ENCODE measurements around the gene ABLIM2. TPM values are rescaled to one million over a fixed set of nuclear protein-coding genes. Genes with fewer than 3 reads are reported as not detected.

The ABLIM2 gene
- total and polyA plus RNA-seq, 2 donors (not counting 1 experiment from before 2014, with no cell fraction given), result 3.3 to 79.0 TPM

DNA sequence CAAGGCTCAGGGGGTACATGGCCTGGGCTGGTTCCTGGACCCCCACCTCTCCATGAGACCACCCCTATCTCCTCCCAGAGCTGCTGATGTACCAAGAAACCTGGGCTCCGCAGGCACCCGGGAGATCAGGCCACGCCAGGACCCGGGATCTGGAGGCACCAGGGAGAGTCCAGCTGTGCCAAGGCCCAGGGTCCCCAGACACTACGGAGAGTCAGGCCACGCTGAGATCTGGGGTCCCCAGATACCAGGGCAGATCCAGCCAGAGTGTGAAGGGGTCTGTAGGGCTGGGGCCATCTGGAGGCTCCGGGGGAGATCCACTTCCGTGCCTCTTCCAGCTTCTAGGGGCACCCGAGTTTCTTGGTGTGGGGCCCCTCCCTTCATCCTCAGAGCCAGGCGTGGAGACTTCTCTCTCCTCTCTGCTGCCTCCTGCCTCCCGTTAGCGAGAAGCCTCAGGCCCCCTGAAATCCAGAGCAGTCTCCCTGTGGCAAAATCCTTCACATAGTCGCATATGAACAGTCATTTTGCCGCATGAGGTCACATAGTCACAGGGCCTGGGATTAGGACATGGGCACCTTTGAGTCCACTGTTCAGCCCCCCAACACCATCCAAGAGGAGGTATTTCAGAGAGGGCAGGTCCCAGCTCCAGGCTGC is 9.7 kb downstream of the ABLIM2 start:
- intact Hi-C loops (cut with micrococcal nuclease), result no loop called here
- DNase-seq, result no peak
- CTCF ChIA-PET, result interaction anchor here (1.1 kb wide), 1 partner anchor 9 kb away, joined by 3 read pairs; no protein-coding TSS in a partner anchor

DNA sequence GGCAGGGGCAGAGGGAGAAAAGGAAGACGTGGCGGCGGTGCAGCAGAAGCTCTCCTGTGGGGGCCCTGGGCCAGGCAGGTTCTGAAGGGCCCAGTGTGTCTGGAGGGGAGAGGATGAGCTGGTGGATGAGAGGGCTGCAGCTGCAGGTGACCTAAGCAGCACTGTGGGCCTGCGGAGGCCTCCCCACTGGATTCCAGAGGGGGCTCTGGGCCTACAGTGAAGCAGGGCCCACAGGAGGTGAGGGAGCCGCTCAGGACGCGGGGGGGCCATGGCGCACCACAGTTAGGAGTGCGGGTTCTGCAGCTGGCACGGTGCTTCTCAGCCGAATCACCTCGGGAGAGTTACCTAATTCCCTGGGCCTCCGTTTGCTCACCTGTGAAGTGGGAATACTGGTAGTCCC is 10.5 kb downstream of the ABLIM2 start:
- H2AFZ ChIP-seq (ENCODE audit: insufficient read depth, low read depth, low read length, poor library complexity, severe bottlenecking), result no peak overlapping the region
- no peaks in the 10 kb centered on the region for H3K4me1 ChIP-seq (ENCODE audit: control insufficient read depth in 2 of 2, insufficient read depth in 2 of 2, low read length in 2 of 2)
- H3K27me3 ChIP-seq (replicated peaks in 1 of 4; ENCODE audit: control extremely low read depth in 1 of 4, control insufficient read depth in 3 of 4, insufficient read depth in 4 of 4, low read length in 3 of 4), result peaks cover 0 to 14% (median 1%) of the 10 kb centered on the region in 4 experiments
- POLR2A ChIA-PET, result no interaction called here
- H4K20me1 ChIP-seq (ENCODE audit: control insufficient read depth, insufficient read depth, low read length, poor library complexity, severe bottlenecking), result no peaks in the 10 kb centered on the region
- no peak overlapping the region for H3K4me3 Mint-ChIP-seq
- ATAC-seq (ENCODE audit: low read depth) (no peak), DNase-seq (no peak)
- TF ChIP-seq, protein P1, sequence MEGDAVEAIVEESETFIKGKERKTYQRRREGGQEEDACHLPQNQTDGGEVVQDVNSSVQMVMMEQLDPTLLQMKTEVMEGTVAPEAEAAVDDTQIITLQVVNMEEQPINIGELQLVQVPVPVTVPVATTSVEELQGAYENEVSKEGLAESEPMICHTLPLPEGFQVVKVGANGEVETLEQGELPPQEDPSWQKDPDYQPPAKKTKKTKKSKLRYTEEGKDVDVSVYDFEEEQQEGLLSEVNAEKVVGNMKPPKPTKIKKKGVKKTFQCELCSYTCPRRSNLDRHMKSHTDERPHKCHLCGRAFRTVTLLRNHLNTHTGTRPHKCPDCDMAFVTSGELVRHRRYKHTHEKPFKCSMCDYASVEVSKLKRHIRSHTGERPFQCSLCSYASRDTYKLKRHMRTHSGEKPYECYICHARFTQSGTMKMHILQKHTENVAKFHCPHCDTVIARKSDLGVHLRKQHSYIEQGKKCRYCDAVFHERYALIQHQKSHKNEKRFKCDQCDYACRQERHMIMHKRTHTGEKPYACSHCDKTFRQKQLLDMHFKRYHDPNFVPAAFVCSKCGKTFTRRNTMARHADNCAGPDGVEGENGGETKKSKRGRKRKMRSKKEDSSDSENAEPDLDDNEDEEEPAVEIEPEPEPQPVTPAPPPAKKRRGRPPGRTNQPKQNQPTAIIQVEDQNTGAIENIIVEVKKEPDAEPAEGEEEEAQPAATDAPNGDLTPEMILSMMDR (IDR thresholded peaks at IDR 0.05), result no peak
- no peak for TF ChIP-seq EZH2 (IDR thresholded peaks at IDR 0.05; ENCODE audit: borderline replicate concordance, insufficient read depth, low read depth, low read length, poor library complexity, severe bottlenecking)
- H3K4me3 ChIP-seq (ENCODE audit: control extremely low read depth in 1 of 5, extremely low read depth in 1 of 5, insufficient read depth in 1 of 5, low read depth in 2 of 5, low read length in 4 of 5), result no peak overlapping the region
- no peaks in the 10 kb centered on the region for H3K9me3 ChIP-seq (ENCODE audit: control extremely low read depth in 1 of 3, control insufficient read depth in 2 of 3, insufficient read depth in 1 of 3, low read length in 2 of 3)
- WGBS (ENCODE audit: insufficient coverage), result 96% methylated on average over 13 of the region's 13 CpGs
- no peaks in the 10 kb centered on the region for H3K9me3 Mint-ChIP-seq (ENCODE audit: insufficient read depth)
- CTCF ChIA-PET, result interaction anchor here (0.8 to 1.1 kb wide), 2 partner anchors 10 to 273 kb away, joined by 3 read pairs; no protein-coding TSS in a partner anchor
- no peak overlapping the region for H3K27ac ChIP-seq (ENCODE audit: low read length in 2 of 2)
- no peak overlapping the region for H3K9ac ChIP-seq (ENCODE audit: low read length)
- H3K27me3 Mint-ChIP-seq, result peaks cover 10% of the 10 kb centered on the region
- H3K79me2 ChIP-seq (ENCODE audit: control insufficient read depth, insufficient read depth, low read length), result no peaks in the 10 kb centered on the region
- H3K27ac Mint-ChIP-seq, result no peak overlapping the region
- peaks cover 5% of the 10 kb centered on the region for H3K4me1 Mint-ChIP-seq
- H3K36me3 ChIP-seq (replicated peaks in 1 of 2; ENCODE audit: control extremely low read depth in 1 of 2, control insufficient read depth in 1 of 2, extremely low read depth in 1 of 2, insufficient read depth in 2 of 2, low read length in 1 of 2), result no peaks in the 10 kb centered on the region
- intact Hi-C loops (cut with micrococcal nuclease), result no loop called here
- no peak overlapping the region for H3K4me2 ChIP-seq (replicated peaks; ENCODE audit: low read depth, low read length, poor library complexity, severe bottlenecking)

More for the DNA sequence above, 9.7 kb downstream of the ABLIM2 start:
- H3K27me3 Mint-ChIP-seq, result peaks cover 6% of the 10 kb centered on the region
- no peak overlapping the region for H3K9ac ChIP-seq (ENCODE audit: low read length)
- POLR2A ChIA-PET, result interaction anchor here (0.7 kb wide), 1 partner anchor 14 kb away, joined by 6 read pairs; no protein-coding TSS in a partner anchor
- H3K27ac Mint-ChIP-seq, result no peak overlapping the region
- ATAC-seq (ENCODE audit: low read depth), result no peak
- 92% methylated on average over 14 of the region's 14 CpGs for WGBS (ENCODE audit: insufficient coverage)
- no peaks in the 10 kb centered on the region for H3K36me3 ChIP-seq (replicated peaks in 1 of 2; ENCODE audit: control extremely low read depth in 1 of 2, control insufficient read depth in 1 of 2, extremely low read depth in 1 of 2, insufficient read depth in 2 of 2, low read length in 1 of 2)
- no peaks in the 10 kb centered on the region for H3K9me3 Mint-ChIP-seq (ENCODE audit: insufficient read depth)
- H3K27me3 ChIP-seq (replicated peaks in 1 of 4; ENCODE audit: control extremely low read depth in 1 of 4, control insufficient read depth in 3 of 4, insufficient read depth in 4 of 4, low read length in 3 of 4), result peaks cover 0 to 7% (median 0%) of the 10 kb centered on the region in 4 experiments
- H3K4me3 ChIP-seq (ENCODE audit: control extremely low read depth in 1 of 5, extremely low read depth in 1 of 5, insufficient read depth in 1 of 5, low read depth in 2 of 5, low read length in 4 of 5), result no peak overlapping the region
- TF ChIP-seq, protein P1 (IDR thresholded peaks at IDR 0.05), result no peak
- no peak for TF ChIP-seq EZH2 (IDR thresholded peaks at IDR 0.05; ENCODE audit: borderline replicate concordance, insufficient read depth, low read depth, low read length, poor library complexity, severe bottlenecking)
- H3K4me2 ChIP-seq (replicated peaks; ENCODE audit: low read depth, low read length, poor library complexity, severe bottlenecking), result no peak overlapping the region
- no peak overlapping the region for H3K4me3 Mint-ChIP-seq
- H3K4me1 Mint-ChIP-seq, result peaks cover 5% of the 10 kb centered on the region
- no peaks in the 10 kb centered on the region for H3K4me1 ChIP-seq (ENCODE audit: control insufficient read depth in 2 of 2, insufficient read depth in 2 of 2, low read length in 2 of 2)
- no peak overlapping the region for H2AFZ ChIP-seq (ENCODE audit: insufficient read depth, low read depth, low read length, poor library complexity, severe bottlenecking)
- H3K9me3 ChIP-seq (ENCODE audit: control extremely low read depth in 1 of 3, control insufficient read depth in 2 of 3, insufficient read depth in 1 of 3, low read length in 2 of 3), result no peaks in the 10 kb centered on the region
- no peak overlapping the region for H3K27ac ChIP-seq (ENCODE audit: low read length in 2 of 2)
- no peaks in the 10 kb centered on the region for H4K20me1 ChIP-seq (ENCODE audit: control insufficient read depth, insufficient read depth, low read length, poor library complexity, severe bottlenecking)
- no peaks in the 10 kb centered on the region for H3K79me2 ChIP-seq (ENCODE audit: control insufficient read depth, insufficient read depth, low read length)
